ENCODE results near the gene LRRC75B. TPM values are rescaled to one million over a fixed set of nuclear protein-coding genes. Genes with fewer than 3 reads are reported as not detected.
A peak's percentile ranks its signal among the peaks of the same experiment; 100 is the strongest.
"Not testable (repeated sequence)": the region's sequence is repeated elsewhere in the genome, so short reads cannot be mapped to it uniquely, and the experiment has no call there.

Gene LRRC75B
- total RNA-seq, 2 experiments from 2014 or later: 0.64 to 1.0 TPM

- H3K9me3 Mint-ChIP-seq: not testable (repeated sequence)
Measured at GRCh38 chr22:24614794-24615193, 21.9 kb upstream of the LRRC75B start.

GRCh38 chr22:24609888-24610287 is 17.0 kb upstream of the LRRC75B start:
- CTCF ChIA-PET, H3K27me3 Mint-ChIP-seq: not testable (repeated sequence)

More at GRCh38 chr22:24614794-24615193, 21.9 kb upstream of the LRRC75B start:
- CTCF ChIA-PET: interaction anchor here (0.6 kb wide), 1 partner anchor 418 kb away, joined by 3 read pairs; no protein-coding TSS in a partner anchor
- DNase-seq; H3K4me3 Mint-ChIP-seq; H3K27ac Mint-ChIP-seq; H3K27me3 Mint-ChIP-seq; H3K4me1 Mint-ChIP-seq; POLR2A ChIA-PET; H3K36me3 Mint-ChIP-seq (ENCODE audit: low read depth): not testable (repeated sequence)

GRCh38 chr22:24608327-24608726 is 15.5 kb upstream of the LRRC75B start:
- Mint-ChIP-seq H3K4me3 (peak overlapping the region; percentile 89), H3K4me1 (peaks cover 35% of the 10 kb centered on the region), H3K27ac (peak overlapping the region; percentile 97)
- H3K27me3 Mint-ChIP-seq; H3K36me3 Mint-ChIP-seq (ENCODE audit: low read depth); POLR2A ChIA-PET; DNase-seq; H3K9me3 Mint-ChIP-seq: not testable (repeated sequence)
- CTCF ChIA-PET: interaction anchor here (0.6 kb wide), 1 partner anchor 447 kb away, joined by 3 read pairs; no protein-coding TSS in a partner anchor

More at GRCh38 chr22:24609888-24610287, 17.0 kb upstream of the LRRC75B start:
- H3K27ac Mint-ChIP-seq; H3K36me3 Mint-ChIP-seq (ENCODE audit: low read depth); DNase-seq; POLR2A ChIA-PET; H3K9me3 Mint-ChIP-seq; H3K4me3 Mint-ChIP-seq: not testable (repeated sequence)
- peaks cover 20% of the 10 kb centered on the region for H3K4me1 Mint-ChIP-seq

GRCh38 chr22:24607429-24607983 is 14.6 kb upstream of the LRRC75B start:
- POLR2A ChIA-PET; H3K36me3 Mint-ChIP-seq (ENCODE audit: low read depth); CTCF ChIA-PET; H3K9me3 Mint-ChIP-seq; H3K27me3 Mint-ChIP-seq: not testable (repeated sequence)
- Mint-ChIP-seq H3K4me1 (peaks cover 42% of the 10 kb centered on the region), H3K27ac (peak overlapping the region; percentile 97), H3K4me3 (peak overlapping the region; percentile 89)
- DNase-seq: peak; percentile 60

- H3K9me3 Mint-ChIP-seq; H3K36me3 Mint-ChIP-seq (ENCODE audit: low read depth); DNase-seq; H3K27me3 Mint-ChIP-seq; H3K4me3 Mint-ChIP-seq; POLR2A ChIA-PET; CTCF ChIA-PET: not testable (repeated sequence)
- Mint-ChIP-seq H3K4me1 (peaks cover 53% of the 10 kb centered on the region), H3K27ac (peak overlapping the region; percentile 68)
Measured at GRCh38 chr22:24606340-24606739, 13.5 kb upstream of the LRRC75B start.

GRCh38 chr22:24603770-24604629 is 11.1 kb upstream of the LRRC75B start:
- H3K9me3 Mint-ChIP-seq; POLR2A ChIA-PET; H3K27me3 Mint-ChIP-seq; CTCF ChIA-PET; H3K36me3 Mint-ChIP-seq (ENCODE audit: low read depth): not testable (repeated sequence)
- peak; percentile 38 for DNase-seq
- peak overlapping the region; percentile 68 for H3K4me3 Mint-ChIP-seq
- H3K4me1 Mint-ChIP-seq: peaks cover 60% of the 10 kb centered on the region
- H3K27ac Mint-ChIP-seq: peak overlapping the region; percentile 90

GRCh38 chr22:24602847-24603769 is 10.2 kb upstream of the LRRC75B start, which contains the start of gene GGT1:
GGT1 (plus strand) TSS chr22:24603193; CDS start chr22:24611082, 7,889 bp downstream.
- CTCF ChIA-PET; DNase-seq; POLR2A ChIA-PET; H3K27me3 Mint-ChIP-seq; H3K36me3 Mint-ChIP-seq (ENCODE audit: low read depth); H3K9me3 Mint-ChIP-seq: not testable (repeated sequence)
- peak within 1 kb of the TSS; percentile 68 for H3K4me3 Mint-ChIP-seq
- H3K27ac Mint-ChIP-seq: peak within 1 kb of the TSS; percentile 90
- H3K4me1 Mint-ChIP-seq: peaks cover 58% of the 10 kb centered on the region

GRCh38 chr22:24602105-24602749 is 9.4 kb upstream of the LRRC75B start:
- CTCF ChIA-PET; H3K4me3 Mint-ChIP-seq; DNase-seq; H3K9me3 Mint-ChIP-seq; H3K36me3 Mint-ChIP-seq (ENCODE audit: low read depth); POLR2A ChIA-PET; H3K27me3 Mint-ChIP-seq: not testable (repeated sequence)
- Mint-ChIP-seq H3K27ac (peak overlapping the region; percentile 52), H3K4me1 (peaks cover 49% of the 10 kb centered on the region)

GRCh38 chr22:24601217-24602104 is 8.6 kb upstream of the LRRC75B start:
- Mint-ChIP-seq H3K9me3 (no peaks in the 10 kb centered on the region), H3K27me3 (no peaks in the 10 kb centered on the region), H3K36me3 (ENCODE audit: low read depth) (no peaks in the 10 kb centered on the region), H3K27ac (peak overlapping the region; percentile 72), H3K4me3 (no peak overlapping the region), H3K4me1 (peaks cover 46% of the 10 kb centered on the region)
- ChIA-PET CTCF (no interaction called here), POLR2A (no interaction called here)
- peak; percentile 29 for DNase-seq

- H3K4me1 Mint-ChIP-seq: peaks cover 43% of the 10 kb centered on the region
- H3K36me3 Mint-ChIP-seq (ENCODE audit: low read depth); H3K9me3 Mint-ChIP-seq; H3K27ac Mint-ChIP-seq; H3K4me3 Mint-ChIP-seq; DNase-seq; H3K27me3 Mint-ChIP-seq: not testable (repeated sequence)
- ChIA-PET POLR2A (interaction anchor here (0.6 kb wide), 1 partner anchor 48 kb away, joined by 4 read pairs; no protein-coding TSS in a partner anchor), CTCF (interaction anchor here (0.6 kb wide), 1 partner anchor 39 kb away, joined by 3 read pairs; no protein-coding TSS in a partner anchor)
Measured at GRCh38 chr22:24599958-24600715, 7.3 kb upstream of the LRRC75B start.

GRCh38 chr22:24599514-24599913 is 6.6 kb upstream of the LRRC75B start:
- no peak for DNase-seq
- Mint-ChIP-seq H3K36me3 (ENCODE audit: low read depth) (no peaks in the 10 kb centered on the region), H3K27me3 (no peaks in the 10 kb centered on the region), H3K4me1 (peaks cover 40% of the 10 kb centered on the region), H3K4me3 (no peak overlapping the region), H3K9me3 (no peaks in the 10 kb centered on the region), H3K27ac (no peak overlapping the region)
- ChIA-PET POLR2A (no interaction called here), CTCF (interaction anchor here (0.6 kb wide), 1 partner anchor 38 kb away, joined by 3 read pairs; no protein-coding TSS in a partner anchor)

Measured in activated CD4-positive, alpha-beta T cell treated with anti-CD3 and anti-CD28 coated beads, Interleukin-2, amount 10 ng/mL, durations not matched to agents 7 days and 5 days (primary cell).